Astrocyte of the cerebellum (primary cell): ENCODE measurements around the gene LAPTM5.
"Not testable (repeated sequence)": the region's sequence is repeated elsewhere in the genome, so short reads cannot be mapped to it uniquely, and the experiment has no call there.

Experiments
- DNase-seq: peaks from one replicate; pipeline ENCODE4 v3.0.0-alpha.2; 2011; ENCODE audit warnings: low read depth
- H3K4me3 ChIP-seq: 2 replicates; pipeline ENCODE4 v1.5.1; 2011; ENCODE audit warnings: mild to moderate bottlenecking, low read depth, low read length, moderate library complexity
- CTCF ChIP-seq: IDR thresholded peaks from 2 replicates; pipeline ENCODE4 v1.5.1; 2012; ENCODE audit warnings: low read length, low read depth, moderate library complexity, mild to moderate bottlenecking; ENCODE audit errors: missing control alignments
- in situ Hi-C: cut with HindIII; loops from 2 replicates; pipeline ENCODE4 v1.10.0; 2017; ENCODE audit warnings: low sequenced_read_pairs

LAPTM5 gene

GRCh38 chr1:30773722-30774358 is 16.3 kb upstream of the LAPTM5 start:
- in situ Hi-C loops, result no loop called here
- no peak for DNase-seq
- TF ChIP-seq CTCF, result no peak
- H3K4me3 ChIP-seq, result no peak overlapping the region

GRCh38 chr1:30771005-30771404 is 13.4 kb upstream of the LAPTM5 start:
- in situ Hi-C loops, result no loop called here
- no peak overlapping the region for H3K4me3 ChIP-seq
- TF ChIP-seq CTCF, result no peak
- DNase-seq, result no peak

- no peak for TF ChIP-seq CTCF
- DNase-seq, result no peak
- no peak overlapping the region for H3K4me3 ChIP-seq
- in situ Hi-C loops, result no loop called here
These were observed 12.6 kb upstream of the LAPTM5 start for GRCh38 chr1:30770150-30770549.

GRCh38 chr1:30768830-30769718 is 11.5 kb upstream of the LAPTM5 start:
- DNase-seq, result no peak
- H3K4me3 ChIP-seq, result no peak overlapping the region
- TF ChIP-seq CTCF, result no peak
- in situ Hi-C loops, result no loop called here

GRCh38 chr1:30768159-30768829 is 10.7 kb upstream of the LAPTM5 start:
- no peak for TF ChIP-seq CTCF

GRCh38 chr1:30766948-30767347 is 9.4 kb upstream of the LAPTM5 start:
- DNase-seq, H3K4me3 ChIP-seq, in situ Hi-C loops: not testable (repeated sequence)

More at GRCh38 chr1:30768159-30768829, 10.7 kb upstream of the LAPTM5 start:
- H3K4me3 ChIP-seq, result no peak overlapping the region
- in situ Hi-C loops, result no loop called here
- no peak for DNase-seq
